Thyroid gland (tissue), 4 donors: ENCODE data around the gene PTPN4.

Experiments
- CTCF ChIP-seq, 6 experiments: fragments of 200-600 bp in 3 of 6; fragments of 450-650 bp in 3 of 6; sonication (generic) in 3 of 6; IDR thresholded peaks; one replicate each; pipeline ENCODE4 v1.5.1; 2016 to 2019; ENCODE audit warnings: antibody characterized with exemption in 6 of 6, mild to moderate bottlenecking in 2 of 6, inconsistent platforms in 1 of 6, moderate library complexity in 1 of 6
- POLR2A ChIP-seq, 2 donors: fragments of 450-650 bp; IDR thresholded peaks; one replicate each; pipeline ENCODE4 v1.6.1; 2017; ENCODE audit warnings: antibody characterized with exemption in 2 of 2, mild to moderate bottlenecking in 2 of 2, moderate library complexity in 1 of 2

GRCh38 chr2:119838179-119838578 is 78.5 kb downstream of the PTPN4 start:
- TF ChIP-seq CTCF (IDR thresholded peaks at IDR 0.05) = no peak
- TF ChIP-seq POLR2A (IDR thresholded peaks at IDR 0.05) = no peak
